ENCODE data around the gene ZNF80. TPM values are rescaled to one million over a fixed set of nuclear protein-coding genes. Genes with fewer than 3 reads are reported as not detected.

ZNF80 gene
- total RNA-seq, 2 donors from 2014 or later: not detected

DNA sequence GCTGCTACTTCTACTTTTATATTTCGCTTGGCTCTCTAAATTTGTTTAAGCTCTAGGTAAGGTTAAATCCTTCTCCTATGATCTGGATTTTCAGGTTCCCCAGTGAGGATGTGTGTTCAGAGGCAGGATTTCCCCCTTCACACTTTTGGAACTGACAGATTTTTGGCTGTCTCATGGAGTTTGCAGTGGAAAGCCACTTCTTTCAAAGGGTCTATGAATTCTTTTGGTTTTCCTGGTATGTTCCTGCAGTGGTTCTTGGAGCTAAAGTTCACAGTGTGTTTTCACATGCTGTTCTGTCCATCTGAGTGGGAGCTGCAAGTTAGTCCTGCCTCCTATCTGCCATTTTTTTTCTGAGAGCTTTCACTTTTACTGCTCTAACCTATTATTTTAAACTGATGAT is 34.9 kb upstream of the ZNF80 start:
- Histone ChIP-seq H3K9me3 (peaks cover 13% of the 10 kb centered on the region), H3K4me1 (ENCODE audit: control insufficient read depth in 1 of 2, low read depth in 2 of 2) (no peaks in the 10 kb centered on the region), H3K36me3 (no peaks in the 10 kb centered on the region), H3K4me3 (no peak overlapping the region), H3K27me3 (replicated peaks; ENCODE audit: insufficient read depth) (no peaks in the 10 kb centered on the region), H3K27ac (no peak overlapping the region)
- TF ChIP-seq, protein P1, sequence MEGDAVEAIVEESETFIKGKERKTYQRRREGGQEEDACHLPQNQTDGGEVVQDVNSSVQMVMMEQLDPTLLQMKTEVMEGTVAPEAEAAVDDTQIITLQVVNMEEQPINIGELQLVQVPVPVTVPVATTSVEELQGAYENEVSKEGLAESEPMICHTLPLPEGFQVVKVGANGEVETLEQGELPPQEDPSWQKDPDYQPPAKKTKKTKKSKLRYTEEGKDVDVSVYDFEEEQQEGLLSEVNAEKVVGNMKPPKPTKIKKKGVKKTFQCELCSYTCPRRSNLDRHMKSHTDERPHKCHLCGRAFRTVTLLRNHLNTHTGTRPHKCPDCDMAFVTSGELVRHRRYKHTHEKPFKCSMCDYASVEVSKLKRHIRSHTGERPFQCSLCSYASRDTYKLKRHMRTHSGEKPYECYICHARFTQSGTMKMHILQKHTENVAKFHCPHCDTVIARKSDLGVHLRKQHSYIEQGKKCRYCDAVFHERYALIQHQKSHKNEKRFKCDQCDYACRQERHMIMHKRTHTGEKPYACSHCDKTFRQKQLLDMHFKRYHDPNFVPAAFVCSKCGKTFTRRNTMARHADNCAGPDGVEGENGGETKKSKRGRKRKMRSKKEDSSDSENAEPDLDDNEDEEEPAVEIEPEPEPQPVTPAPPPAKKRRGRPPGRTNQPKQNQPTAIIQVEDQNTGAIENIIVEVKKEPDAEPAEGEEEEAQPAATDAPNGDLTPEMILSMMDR (IDR thresholded peaks at IDR 0.05): no peak
- no peak for ATAC-seq (ENCODE audit: insufficient number of reproducible peaks, low FRiP score, low read depth)
- DNase-seq (ENCODE audit: low spot score): no peak

DNA sequence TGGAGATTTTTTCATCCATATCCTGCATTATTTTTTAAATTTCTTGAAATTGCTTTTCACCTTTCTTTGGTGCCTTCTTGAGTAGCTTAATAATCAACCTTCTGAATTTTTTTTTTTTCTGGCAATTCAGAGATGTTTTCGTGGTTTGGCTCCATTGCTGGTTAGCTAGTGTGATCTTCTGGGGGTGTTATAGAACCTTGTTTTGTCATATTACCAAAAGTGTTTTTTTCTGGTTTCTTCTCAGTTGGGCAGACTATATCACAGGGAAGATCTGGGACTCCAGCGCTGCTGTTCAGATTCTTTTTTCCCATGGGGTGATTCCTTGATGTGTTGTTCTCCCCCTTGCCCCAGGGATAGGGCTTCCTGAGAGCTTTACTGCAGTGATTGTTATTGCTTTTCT is 32.6 kb upstream of the ZNF80 start:
- Histone ChIP-seq H3K4me3 (no peak overlapping the region), H3K4me1 (ENCODE audit: control insufficient read depth in 1 of 2, low read depth in 2 of 2) (no peaks in the 10 kb centered on the region), H3K36me3 (no peaks in the 10 kb centered on the region), H3K9me3 (peaks cover 13% of the 10 kb centered on the region), H3K27me3 (replicated peaks; ENCODE audit: insufficient read depth) (no peaks in the 10 kb centered on the region), H3K27ac (no peak overlapping the region)
- no peak for DNase-seq (ENCODE audit: low spot score)
- no peak for ATAC-seq (ENCODE audit: insufficient number of reproducible peaks, low FRiP score, low read depth)
- TF ChIP-seq, protein P1 (IDR thresholded peaks at IDR 0.05): no peak

DNA sequence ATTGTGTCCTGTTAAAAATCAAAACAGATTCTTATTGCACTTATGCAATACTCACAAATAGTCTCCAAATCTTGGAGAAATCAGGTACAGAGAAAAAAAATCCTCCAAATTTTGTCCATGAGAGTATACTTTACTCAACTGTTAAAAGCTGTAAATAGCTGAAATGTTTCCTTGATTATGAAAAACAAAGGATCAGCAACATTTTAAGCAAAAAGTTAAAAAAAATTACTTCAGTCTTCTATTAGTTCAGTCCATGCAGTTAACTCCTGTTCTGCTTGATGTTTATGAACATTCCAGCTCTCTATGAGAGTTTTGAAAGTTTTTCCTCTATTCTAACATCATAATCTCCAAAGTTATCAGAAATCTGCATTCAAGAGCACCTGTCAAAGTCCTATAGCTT is 22.8 kb upstream of the ZNF80 start:
- Histone ChIP-seq H3K27me3 (replicated peaks; ENCODE audit: insufficient read depth) (no peaks in the 10 kb centered on the region), H3K9me3 (no peaks in the 10 kb centered on the region), H3K4me1 (ENCODE audit: control insufficient read depth in 1 of 2, low read depth in 2 of 2) (no peaks in the 10 kb centered on the region), H3K36me3 (no peaks in the 10 kb centered on the region), H3K27ac (no peak overlapping the region), H3K4me3 (no peak overlapping the region)
- no peak for DNase-seq (ENCODE audit: low spot score)
- ATAC-seq (ENCODE audit: insufficient number of reproducible peaks, low FRiP score, low read depth): no peak
- TF ChIP-seq, protein P1 (IDR thresholded peaks at IDR 0.05): no peak

DNA sequence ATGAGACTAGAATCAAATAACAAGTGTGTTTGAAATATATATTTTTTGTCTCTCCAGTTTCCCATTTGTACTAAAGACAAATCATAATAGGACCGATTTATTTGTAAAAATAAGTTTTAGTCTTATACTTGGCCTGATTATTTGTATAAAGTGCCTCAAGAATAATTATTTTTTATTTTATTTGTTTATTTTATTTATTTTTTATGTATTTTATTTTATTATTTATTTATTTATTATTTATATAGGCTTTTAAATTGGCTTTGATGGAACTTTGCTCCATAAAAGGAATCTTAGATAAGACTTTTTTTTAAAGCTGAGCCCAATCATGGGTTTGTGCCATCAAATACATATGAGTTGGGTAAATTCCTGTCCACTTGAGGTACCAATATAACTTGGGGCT is 22.2 kb upstream of the ZNF80 start:
- Histone ChIP-seq H3K36me3 (no peaks in the 10 kb centered on the region), H3K4me3 (no peak overlapping the region), H3K9me3 (no peaks in the 10 kb centered on the region), H3K27me3 (replicated peaks; ENCODE audit: insufficient read depth) (no peaks in the 10 kb centered on the region), H3K4me1 (ENCODE audit: control insufficient read depth in 1 of 2, low read depth in 2 of 2) (no peaks in the 10 kb centered on the region), H3K27ac (no peak overlapping the region)
- DNase-seq (ENCODE audit: low spot score) (no peak), ATAC-seq (ENCODE audit: insufficient number of reproducible peaks, low FRiP score, low read depth) (no peak)
- TF ChIP-seq, protein P1 (IDR thresholded peaks at IDR 0.05): no peak

GRCh38 chr3:114253505-114253904 is 16.1 kb upstream of the ZNF80 start:
- H3K27ac ChIP-seq: no peak overlapping the region
- ATAC-seq (ENCODE audit: insufficient number of reproducible peaks, low FRiP score, low read depth) (no peak), DNase-seq (ENCODE audit: low spot score) (no peak)
- H3K4me3 ChIP-seq: no peak overlapping the region
- H3K4me1 ChIP-seq (ENCODE audit: control insufficient read depth in 1 of 2, low read depth in 2 of 2): no peaks in the 10 kb centered on the region
- H3K27me3 ChIP-seq (replicated peaks; ENCODE audit: insufficient read depth): no peaks in the 10 kb centered on the region
- H3K9me3 ChIP-seq: no peaks in the 10 kb centered on the region
- H3K36me3 ChIP-seq: no peaks in the 10 kb centered on the region
- TF ChIP-seq, protein P1 (IDR thresholded peaks at IDR 0.05): no peak

All from thoracic aorta (tissue), 2 donors.